CD4-positive, alpha-beta T cell treated with Interleukin-2 at 100 ng/mL for 4 hours (primary cell): ENCODE measurements around the gene FMNL2.
"Not testable (repeated sequence)": the region's sequence is repeated elsewhere in the genome, so short reads cannot be mapped to it uniquely, and the experiment has no call there.

Source experiments
- DNase-seq: peaks from one replicate; pipeline ENCODE4 v3.0.0-alpha.2; 2020; ENCODE audit warnings: low spot score

FMNL2 gene

GRCh38 chr2:152499331-152499816 lies 164.4 kb downstream of the FMNL2 start:
- DNase-seq: no peak

- DNase-seq: no peak
Observed at GRCh38 chr2:152499896-152500735, 165.1 kb downstream of the FMNL2 start.

- no peak for DNase-seq
Observed at GRCh38 chr2:152500772-152501171, 165.8 kb downstream of the FMNL2 start.

- no peak for DNase-seq
Observed at GRCh38 chr2:152501666-152502065, 166.7 kb downstream of the FMNL2 start.

GRCh38 chr2:152504618-152505017 lies 169.6 kb downstream of the FMNL2 start:
- DNase-seq: no peak

- DNase-seq: no peak
Observed at GRCh38 chr2:152505495-152505906, 170.5 kb downstream of the FMNL2 start.

- no peak for DNase-seq
Observed at GRCh38 chr2:152506843-152507242, 171.9 kb downstream of the FMNL2 start.

GRCh38 chr2:152507907-152508306 lies 172.9 kb downstream of the FMNL2 start:
- no peak for DNase-seq

GRCh38 chr2:152508446-152508845 lies 173.5 kb downstream of the FMNL2 start:
- DNase-seq: no peak

- no peak for DNase-seq
Observed at GRCh38 chr2:152509772-152510491, 175.0 kb downstream of the FMNL2 start.

GRCh38 chr2:152510621-152511020 lies 175.6 kb downstream of the FMNL2 start:
- DNase-seq: no peak

GRCh38 chr2:152511981-152512380 lies 177.0 kb downstream of the FMNL2 start:
- no peak for DNase-seq

GRCh38 chr2:152513029-152513428 lies 178.1 kb downstream of the FMNL2 start:
- DNase-seq: no peak

- DNase-seq: no peak
Observed at GRCh38 chr2:152513681-152514080, 178.7 kb downstream of the FMNL2 start.

GRCh38 chr2:152518034-152518433 lies 183.1 kb downstream of the FMNL2 start:
- DNase-seq: no peak

GRCh38 chr2:152518641-152519580 lies 183.9 kb downstream of the FMNL2 start:
- DNase-seq: no peak

- DNase-seq: no peak
Observed at GRCh38 chr2:152519581-152519952, 184.6 kb downstream of the FMNL2 start.

- DNase-seq: no peak
Observed at GRCh38 chr2:152520759-152521158, 185.8 kb downstream of the FMNL2 start.

- DNase-seq: not testable (repeated sequence)
Observed at GRCh38 chr2:152522446-152522845, 187.5 kb downstream of the FMNL2 start.

GRCh38 chr2:152523091-152523490 lies 188.1 kb downstream of the FMNL2 start:
- no peak for DNase-seq

- no peak for DNase-seq
Observed at GRCh38 chr2:152525277-152525838, 190.4 kb downstream of the FMNL2 start.
